Measurements from ENCODE around the gene PTAFR.

Gene PTAFR

DNA sequence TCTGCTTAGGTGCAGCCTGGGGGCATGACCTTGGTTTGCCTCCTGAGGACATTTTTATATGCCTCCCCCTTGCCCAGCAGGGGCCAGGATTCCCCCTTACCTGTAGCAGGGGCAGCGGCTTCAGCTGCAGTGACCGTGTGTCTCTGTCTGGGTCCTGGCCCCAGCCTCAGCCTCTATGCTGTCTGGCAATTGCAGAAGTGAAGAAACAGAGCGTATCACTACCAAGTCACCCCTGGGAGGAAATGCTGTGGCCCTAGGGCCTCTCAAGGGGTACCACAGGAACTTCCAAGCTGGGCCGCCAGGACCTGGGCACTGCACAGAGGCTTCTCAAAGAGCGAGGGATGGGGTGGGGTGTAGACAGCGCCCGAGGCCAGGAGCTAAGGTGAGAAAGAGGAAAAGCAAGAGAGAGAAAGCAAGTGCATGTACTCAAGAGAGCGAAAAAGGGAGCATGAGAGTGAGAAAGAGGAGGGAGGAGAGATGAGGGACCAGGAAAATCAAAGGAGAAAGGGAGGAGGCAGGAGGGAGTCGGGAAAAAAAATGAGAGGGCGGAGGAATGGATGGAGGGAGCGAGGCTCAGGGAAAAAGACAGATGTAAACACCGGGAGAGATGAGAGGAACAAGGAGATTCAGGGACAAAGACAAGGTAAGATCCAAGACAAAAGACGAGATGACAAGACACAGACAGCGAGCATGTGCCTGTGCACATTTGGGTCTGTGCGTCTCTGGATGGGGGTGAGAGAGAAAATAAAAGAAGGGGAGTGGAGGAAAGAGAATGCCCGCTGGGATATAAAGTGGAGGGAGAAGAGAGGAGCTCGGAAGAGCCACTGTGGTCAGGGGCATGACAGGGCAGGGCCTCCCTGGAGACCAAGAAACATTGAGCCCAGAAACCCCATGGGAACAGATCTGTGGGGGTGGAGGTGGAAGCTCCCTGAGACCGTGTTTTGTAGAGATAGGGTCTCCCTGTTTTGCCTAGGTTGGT, at the start of gene PTAFR:
PTAFR (minus strand) TSS at position 199 of the 979 bp plus-strand sequence. CDS start 25,669 bp downstream, outside the sequence.
- no peak for DNase-seq (ENCODE audit: low spot score)

GRCh38 chr1:28213315-28213714, 36.8 kb upstream of the PTAFR start:
- no peak for DNase-seq (ENCODE audit: low spot score)

DNA sequence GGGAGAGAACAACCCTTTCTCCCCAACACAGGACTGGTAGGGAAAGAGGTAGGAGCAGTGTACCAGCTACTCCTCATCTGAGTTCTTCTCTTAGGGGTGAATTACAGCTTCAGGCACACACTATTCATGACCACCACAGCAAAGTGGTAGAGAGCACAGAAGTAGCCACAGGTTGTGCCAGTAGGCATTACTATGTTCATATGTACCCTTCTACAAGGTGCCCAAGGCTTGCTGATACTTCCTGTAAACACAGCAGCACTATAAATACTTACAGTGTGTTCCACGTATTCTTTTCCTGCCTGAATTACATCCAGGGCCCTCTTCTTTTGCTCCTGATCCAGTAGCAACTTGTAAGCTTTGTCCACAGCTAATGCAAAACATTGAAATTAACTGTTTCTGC, 33.2 kb upstream of the PTAFR start:
- no peak for DNase-seq (ENCODE audit: low spot score)

GRCh38 chr1:28208818-28209441, 32.4 kb upstream of the PTAFR start:
- DNase-seq (ENCODE audit: low spot score) = peak; percentile 27

DNA sequence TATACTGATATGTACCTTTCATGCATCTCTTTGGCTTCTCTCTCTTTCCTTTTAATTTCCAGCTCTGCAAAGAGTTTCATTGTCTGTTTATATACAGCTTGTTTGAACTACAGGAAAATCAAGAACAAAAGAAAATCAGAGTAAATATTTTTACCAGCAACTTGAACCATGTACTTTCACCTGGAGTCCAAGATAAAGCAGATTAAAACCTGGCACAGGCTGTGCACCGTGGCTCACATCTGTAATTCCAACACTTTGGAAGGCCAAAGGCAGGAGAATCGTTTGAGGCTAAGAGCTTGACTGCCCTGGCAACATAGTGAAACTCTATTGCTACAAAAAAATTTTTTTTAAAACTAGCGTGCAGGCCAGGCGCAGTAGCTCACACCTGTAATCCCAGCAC, 28.8 kb upstream of the PTAFR start:
- DNase-seq (ENCODE audit: low spot score) = no peak

DNA sequence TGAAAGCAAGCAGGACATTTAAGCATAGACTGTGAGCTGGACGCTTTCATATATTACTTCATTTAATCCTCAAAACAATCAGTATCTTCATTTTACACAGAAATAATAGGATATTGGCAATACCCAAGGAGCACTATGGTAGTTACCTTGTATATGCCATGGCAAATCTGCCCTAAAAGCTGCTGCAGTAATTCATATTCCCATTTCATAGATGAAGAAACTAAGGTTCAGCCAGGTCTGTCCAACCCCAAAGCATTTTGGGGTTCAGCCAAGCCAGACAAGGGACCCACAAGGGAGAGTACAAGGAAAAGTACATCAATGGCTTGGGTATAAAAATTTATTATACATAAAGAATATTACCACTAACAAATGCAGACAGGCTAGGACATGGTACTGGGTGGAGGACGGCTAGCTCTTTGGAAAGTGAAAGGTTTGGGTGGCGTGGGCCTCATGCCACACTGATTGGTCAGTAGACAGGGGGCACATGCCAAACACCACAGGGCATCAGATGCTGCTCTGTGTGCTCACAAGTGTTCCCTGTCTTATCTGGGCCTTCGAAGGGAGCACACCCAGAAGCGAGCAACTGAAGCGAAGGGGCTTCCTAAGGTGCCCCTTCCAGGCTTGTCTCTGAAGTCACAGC, 23.9 kb upstream of the PTAFR start:
- no peak for DNase-seq (ENCODE audit: low spot score)

GRCh38 chr1:28199328-28200233, 23.1 kb upstream of the PTAFR start:
- no peak for DNase-seq (ENCODE audit: low spot score)

DNA sequence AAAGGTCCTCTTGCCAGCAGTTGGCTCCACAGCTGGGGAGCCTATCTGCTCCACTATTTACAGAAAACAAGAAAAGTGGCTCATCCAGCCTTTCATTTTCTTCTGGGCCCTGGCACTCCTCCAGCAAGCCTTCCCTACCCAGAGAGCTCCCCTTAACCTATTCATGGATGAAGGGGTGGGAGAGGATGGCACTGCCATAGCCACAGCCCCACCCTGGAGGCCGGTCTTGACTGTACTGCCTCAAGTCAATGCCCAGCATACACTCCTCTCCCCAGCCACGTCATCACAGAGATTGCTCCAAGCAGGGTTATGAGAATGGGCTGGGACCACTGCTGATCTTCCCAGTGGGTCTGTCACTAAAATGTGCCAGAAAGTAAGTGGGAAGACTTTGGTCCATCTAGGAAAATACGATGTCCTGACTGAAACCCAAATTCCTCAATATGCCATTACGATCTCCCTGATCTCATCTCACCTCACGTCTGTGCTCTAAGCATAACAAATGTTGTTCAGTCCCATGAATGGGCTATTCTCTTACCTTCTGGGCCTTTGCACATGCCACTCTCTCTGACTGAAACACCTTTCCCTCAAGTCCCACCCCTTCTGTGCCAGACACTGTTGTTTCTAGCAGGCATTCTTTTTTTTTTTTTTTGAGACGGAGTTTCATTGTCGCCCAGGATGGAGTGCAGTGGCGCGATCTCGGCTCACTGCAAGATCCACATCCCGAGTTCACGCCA, 21.4 kb upstream of the PTAFR start:
- DNase-seq (ENCODE audit: low spot score) = no peak

DNA sequence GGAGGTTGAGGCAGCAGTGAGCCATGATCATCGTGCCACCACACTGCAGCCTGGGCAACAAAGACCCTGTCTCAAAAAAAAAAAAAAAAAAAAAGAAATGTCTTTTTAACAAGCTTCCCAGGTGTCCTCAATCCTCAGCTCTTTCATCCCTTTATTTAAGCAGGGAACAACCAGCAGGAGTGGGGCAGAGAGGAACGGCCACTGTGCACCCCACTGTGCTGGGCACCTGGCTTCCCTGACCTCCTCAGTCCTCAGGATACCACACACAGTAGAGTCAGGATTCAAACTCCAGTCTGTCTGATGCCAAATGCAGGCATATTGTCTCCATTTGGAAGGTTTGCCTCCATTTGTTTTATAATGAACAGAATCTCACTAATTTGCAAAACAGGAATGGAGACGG, 19.8 kb upstream of the PTAFR start:
- DNase-seq (ENCODE audit: low spot score) = no peak

GRCh38 chr1:28195780-28196179, 19.3 kb upstream of the PTAFR start:
- no peak for DNase-seq (ENCODE audit: low spot score)

DNA sequence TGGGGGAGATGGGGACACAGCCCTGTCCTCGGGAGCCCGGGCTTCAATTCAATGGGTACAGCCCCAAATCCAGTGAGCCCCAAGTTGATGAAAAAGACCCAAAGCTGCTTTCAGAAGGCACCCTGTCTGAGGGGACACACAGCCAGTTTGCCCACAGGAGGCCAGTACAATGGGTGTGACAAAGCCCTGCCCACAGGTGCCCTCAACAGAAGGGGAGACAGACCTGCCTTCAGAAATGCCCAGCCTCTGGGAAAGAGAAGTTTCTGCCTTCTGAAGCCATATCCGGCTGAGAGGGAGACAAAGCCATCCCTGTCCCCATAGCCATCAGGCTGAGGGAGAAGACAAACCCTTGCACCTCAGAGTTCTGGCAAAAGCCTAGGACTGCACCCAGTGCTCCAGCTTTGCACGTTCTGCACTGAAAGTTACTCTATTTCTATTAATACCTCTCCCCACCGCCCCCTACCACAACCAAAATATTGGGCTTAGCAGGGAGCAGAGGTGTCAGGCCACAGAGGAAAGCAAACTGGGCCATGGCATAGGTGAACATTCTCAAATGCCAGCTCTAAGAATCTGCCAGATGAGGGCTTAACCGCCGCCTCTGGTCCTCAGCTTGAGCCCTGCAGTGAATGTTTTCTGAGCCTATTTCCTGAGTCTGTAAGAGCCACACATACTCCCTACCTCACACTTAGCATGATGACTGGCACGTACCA, 18.0 kb upstream of the PTAFR start:
- DNase-seq (ENCODE audit: low spot score) = no peak

DNA sequence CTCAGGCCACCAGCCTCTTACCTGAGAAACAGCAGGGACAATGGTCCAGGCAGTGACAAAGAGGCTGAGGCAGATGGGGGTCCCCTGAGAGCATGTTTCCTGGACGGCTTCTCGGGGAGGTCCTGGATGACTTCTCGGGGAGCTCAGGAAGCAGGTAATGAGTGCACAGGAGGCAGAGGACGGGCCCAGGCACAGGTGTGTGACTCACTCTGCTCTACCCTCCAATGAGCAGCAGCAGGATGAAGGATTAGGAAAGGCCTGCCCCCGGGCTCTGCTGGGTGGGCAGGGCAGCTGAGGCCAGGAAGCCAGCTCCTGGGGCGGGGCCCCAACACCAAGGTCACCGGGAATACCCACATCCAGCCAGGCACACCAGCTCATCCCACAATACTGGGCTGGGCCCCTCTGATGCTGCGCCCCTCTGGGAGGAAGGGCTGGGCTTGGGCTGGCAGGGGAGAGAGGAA, 17.2 kb upstream of the PTAFR start:
- no peak for DNase-seq (ENCODE audit: low spot score)

GRCh38 chr1:28190996-28191645, 14.6 kb upstream of the PTAFR start:
- DNase-seq (ENCODE audit: low spot score) = no peak

GRCh38 chr1:28190337-28190979, 14.0 kb upstream of the PTAFR start:
- DNase-seq (ENCODE audit: low spot score) = no peak

DNA sequence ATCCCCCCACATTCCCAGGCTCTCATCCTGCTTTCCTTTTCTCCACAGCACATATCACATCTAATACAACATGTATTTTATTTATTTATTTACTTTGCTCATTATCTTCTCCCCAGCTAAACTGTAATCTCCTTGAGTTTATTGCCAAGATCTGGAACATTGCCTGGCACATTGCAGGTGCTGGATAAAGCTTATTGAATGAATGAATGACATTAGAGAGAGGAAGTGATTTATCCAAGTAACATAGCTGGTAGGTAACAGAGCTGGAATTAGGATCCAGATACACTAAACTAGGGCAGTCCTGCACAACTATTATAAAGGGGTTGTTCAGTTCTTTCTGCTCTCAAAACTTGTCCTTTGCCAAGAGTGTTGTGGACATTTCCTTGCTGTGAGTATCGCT, 8.6 kb upstream of the PTAFR start:
- no peak for DNase-seq (ENCODE audit: low spot score)

DNA sequence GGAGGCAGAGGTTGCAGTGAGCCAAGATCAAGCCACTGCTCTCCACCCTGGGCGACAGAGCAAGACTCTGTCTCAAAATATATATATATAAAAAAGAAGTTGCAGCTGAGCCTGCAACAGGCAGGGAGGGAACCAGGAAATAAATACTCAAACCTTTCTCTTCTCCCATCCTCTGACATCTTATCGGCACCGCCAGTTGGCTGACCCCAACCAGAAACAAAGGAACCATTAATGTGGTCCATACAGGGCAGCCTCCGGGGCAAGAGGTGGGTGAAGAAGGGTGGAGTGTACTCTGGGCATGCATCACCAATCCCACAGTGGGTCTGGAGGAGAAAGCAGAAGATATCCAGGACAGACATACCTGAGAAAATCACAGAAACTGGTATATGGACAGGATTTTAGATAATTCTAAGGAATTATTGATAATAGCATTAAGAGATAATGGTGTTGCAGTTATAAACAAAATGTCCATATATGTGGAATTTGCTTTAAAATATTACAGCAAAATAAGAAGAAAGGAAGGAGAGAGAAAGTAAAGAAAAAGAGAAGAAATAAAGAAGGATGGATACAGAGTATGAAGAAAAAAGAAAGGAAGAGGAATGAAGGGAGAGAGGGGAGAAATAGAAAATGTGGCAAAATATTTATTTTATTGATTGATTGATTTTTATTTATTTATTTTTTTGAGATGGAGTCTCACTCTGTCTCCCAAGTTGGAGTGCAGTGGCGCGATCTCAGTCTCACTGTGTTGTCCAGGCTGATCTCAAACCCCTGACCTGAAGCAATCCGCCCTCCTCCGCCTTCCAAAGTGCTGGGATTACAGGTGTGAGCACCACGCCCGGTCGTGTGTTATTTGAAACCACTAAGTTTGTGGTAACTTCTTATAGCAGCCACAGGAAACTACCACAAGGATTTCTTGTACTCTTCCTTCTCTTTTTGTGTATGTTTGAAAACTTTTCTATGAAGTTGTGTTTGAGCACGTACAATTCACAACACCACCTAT, 4.1 kb upstream of the PTAFR start:
- DNase-seq (ENCODE audit: low spot score) = no peak

DNA sequence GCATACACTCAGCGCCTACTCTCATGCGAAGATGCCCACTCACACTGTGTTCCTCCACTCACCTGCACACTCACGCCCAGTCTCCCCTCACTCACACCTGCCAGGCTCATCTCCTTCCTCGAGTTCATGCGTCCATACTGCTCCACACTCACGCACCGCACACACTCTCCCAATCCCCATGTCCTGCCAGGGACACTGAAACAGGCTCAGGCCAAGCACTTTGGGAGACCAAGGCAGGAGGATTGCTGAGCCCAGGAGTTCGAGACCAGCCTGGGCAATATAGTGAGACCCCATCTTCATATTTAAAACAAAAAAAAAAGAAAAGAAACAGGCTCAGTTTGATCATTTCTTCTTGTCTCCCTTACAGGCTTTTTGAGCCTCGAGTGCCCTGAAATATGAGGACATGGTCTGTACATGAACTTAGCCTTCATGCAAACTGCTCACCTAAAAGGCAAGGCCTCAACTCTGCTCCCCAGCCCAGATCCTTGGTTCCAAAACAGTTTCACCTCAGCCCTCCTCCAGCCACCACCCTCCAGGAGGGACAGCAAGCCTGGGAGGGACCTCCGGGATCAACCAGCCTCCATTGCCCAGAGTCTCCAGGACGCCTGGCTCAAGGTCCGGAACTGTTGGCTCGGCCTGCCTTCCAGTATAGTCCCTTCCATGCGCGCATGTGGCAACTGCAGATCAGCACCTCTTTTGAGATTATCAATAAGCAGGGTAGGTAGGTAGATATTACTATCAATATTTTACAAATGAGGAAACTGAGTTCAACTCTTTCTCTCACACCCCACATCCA, 2.4 kb upstream of the PTAFR start:
- no peak for DNase-seq (ENCODE audit: low spot score)
